CD4-positive, alpha-beta T cell treated with Interleukin-10 for 1 hour (primary cell): ENCODE results near the gene KIF23.
"Not testable (repeated sequence)": the region's sequence is repeated elsewhere in the genome, so short reads cannot be mapped to it uniquely, and the experiment has no call there.

Source experiments
- DNase-seq: peaks from one replicate; pipeline ENCODE4 v3.0.0-alpha.2; 2020

KIF23 gene

DNA sequence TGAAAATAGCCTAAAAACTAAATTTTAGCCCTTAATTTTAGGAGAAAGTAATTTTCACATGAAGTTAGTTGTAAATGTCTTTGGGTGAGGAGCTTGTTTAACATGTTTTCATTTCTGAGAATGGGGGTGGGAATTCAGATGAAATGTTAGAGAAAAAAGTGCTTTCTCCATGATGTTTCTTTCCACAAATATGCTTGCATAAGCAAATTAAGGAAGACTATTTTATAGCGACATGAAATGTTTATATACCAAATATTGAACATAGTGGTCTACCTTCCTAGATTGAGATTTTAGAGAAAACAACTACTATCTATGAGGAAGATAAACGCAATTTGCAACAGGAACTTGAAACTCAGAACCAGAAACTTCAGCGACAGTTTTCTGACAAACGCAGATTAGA, 25.5 kb downstream of the KIF23 start:
- DNase-seq: no peak

DNA sequence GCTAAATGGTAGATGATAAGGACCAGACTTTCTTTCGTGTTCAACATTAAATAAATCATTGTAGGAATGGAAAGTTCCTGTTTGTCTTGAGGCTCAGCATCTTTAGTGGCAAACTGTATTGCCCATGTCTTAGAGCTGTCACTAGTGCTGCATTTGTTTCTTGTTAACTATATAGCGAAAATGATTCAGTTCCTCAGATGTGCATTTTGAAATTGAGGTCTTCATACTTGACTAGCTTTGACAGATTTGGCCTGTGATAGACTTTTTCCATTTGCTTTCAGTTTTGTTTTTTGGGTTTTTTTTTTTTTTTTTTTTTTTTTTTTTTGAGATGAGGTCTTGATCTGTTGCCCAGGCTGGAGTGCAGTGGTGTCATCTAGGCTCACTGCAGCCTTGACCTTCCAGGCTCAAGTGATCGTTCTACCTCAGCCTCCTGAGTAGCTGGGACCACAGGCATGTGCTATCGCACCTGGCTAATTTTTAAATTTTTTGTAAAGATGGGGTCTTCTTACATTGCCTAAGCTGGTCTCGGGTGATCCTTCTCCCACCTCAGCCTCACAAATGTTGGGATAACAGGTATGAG, 29.0 kb downstream of the KIF23 start:
- no peak for DNase-seq

DNA sequence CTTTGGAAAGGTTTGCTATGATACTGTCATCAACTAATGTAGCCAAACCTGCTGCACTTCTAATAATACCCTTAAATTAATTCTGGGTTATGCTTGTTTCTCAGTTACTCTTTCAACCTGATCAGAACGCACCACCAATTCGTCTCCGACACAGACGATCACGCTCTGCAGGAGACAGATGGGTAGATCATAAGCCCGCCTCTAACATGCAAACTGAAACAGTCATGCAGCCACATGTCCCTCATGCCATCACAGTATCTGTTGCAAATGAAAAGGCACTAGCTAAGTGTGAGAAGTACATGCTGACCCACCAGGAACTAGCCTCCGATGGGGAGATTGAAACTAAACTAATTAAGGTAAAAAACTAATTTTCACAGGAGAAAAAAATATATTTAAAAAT, 30.5 kb downstream of the KIF23 start:
- DNase-seq: no peak

DNA sequence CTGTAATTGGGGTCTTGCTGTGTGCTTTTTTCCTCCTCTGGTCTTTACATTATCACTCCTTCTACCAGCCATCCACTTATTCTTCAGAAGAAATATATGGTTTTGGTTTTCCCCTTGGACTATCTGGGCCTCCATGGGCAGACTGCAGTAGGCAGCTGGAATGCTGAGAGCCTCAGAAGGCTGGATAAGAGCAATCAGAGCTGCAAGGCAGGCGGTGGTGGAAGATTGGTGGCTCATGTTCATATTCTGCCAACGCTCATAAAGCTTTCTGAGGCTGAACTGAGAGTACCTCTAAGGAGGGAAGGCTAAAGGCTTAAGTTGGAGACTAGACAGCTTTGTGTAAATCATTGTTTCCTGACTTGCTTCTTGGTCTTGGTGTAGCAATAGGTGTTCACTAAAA, 32.8 kb downstream of the KIF23 start:
- DNase-seq: no peak

DNA sequence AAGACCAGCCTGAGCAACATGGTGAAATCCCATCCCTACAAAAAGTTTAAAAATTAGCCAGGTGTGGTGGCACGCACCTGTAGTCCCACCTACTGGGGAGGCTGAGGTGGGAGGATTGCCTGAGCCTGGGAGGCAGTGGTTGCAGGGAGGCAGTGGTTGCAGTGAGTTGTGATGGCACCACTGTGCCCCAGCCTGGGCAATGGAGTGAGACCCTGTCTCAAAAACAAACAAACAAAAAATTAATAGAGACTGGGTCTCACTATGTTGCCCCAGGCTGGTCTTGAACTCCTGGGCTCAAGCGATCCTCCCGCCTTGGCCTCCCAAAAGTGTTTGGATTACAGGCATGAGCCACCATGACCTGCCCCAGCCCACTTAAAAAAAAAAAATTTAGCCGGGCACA, 36.1 kb downstream of the KIF23 start:
- DNase-seq: not testable (repeated sequence)

DNA sequence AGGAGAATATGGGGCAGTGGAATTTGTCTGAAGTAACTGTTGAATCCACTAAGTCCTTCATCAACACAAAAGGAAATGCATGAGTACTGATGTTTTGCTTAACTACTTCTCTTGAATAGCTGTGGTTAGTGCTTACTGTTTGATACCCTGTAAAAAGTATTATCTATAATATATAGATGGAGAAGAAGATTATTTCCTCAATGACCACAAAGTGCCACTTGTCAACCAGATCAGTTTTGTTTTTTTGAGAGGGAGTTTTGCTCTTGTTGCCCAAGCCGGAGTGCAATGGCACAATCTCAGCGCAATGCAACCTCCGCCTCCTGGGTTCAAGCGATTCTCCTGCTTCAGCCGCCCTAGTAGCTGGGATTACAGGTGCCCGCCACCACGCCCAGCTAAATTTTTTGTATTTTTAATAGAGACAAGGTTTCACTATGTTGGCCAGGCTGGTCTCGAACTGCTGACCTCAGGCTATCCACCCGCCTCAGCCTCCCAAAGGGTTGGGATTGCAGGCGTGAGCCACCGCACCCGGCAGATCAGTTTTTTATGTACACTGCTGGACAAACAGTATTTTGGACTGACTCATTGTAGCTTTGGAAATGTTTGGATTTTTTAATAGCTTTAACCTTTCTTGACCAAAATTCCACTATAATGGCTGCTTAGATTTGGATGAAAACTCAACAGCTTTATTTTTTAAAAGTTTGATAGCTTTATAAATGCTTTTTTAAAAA, 37.0 kb downstream of the KIF23 start:
- DNase-seq: no peak

- DNase-seq: no peak
These were observed 38.0 kb downstream of the KIF23 start for GRCh38 chr15:69451951-69452691.

DNA sequence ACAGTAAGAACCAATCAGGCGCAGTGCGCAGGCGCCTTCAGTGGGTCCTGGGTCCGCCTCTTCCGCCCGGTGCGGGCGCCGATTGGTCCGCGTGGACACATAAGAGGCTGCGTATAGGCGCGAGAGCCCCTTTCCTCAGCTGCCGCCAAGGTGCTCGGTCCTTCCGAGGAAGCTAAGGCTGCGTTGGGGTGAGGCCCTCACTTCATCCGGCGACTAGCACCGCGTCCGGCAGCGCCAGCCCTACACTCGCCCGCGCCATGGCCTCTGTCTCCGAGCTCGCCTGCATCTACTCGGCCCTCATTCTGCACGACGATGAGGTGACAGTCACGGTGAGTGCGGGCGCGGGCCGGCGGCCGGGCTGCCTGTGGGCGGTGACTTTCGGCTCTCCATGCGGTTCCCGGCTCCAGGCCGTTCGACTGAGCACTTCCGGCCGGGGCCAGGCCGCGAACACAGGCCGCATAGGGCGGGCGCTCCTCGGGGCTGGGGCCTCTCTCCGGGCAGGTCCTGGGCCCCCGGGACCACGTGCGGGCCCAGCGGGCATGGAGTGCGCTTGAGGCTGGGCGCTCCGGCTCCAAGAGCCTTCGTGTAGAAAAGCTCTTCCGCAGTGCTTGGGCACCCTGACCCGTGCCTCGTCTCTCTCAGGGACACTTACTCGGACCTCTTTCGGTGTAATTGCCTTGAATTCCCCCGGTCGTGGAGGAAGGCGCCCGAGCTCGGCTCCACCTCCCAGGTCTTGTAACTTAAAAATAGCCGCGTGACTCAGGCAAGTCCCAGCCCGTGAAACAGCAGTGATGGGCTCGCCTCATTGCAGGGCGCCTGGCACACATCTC, 38.8 kb downstream of the KIF23 start, which contains the start of gene RPLP1:
Gene RPLP1 (plus strand): TSS at position 127 of the 830 bp plus-strand sequence. CDS start 131 bp downstream, at position 258.
- peak; percentile 97 for DNase-seq

DNA sequence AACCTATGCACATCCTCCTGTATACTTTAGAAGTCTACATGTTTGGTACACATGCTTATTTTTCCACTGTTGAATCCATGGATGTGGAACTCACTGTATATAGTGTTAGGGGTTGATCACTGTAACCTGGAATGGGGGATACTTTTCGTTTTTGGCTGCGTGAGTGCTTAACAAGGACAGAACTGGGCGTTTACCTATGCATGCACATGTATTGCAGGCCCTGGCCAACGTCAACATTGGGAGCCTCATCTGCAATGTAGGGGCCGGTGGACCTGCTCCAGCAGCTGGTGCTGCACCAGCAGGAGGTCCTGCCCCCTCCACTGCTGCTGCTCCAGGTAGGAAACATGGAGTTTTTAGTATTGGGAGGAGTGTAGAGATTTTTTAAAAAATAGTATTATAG, 40.8 kb downstream of the KIF23 start:
- no peak for DNase-seq

DNA sequence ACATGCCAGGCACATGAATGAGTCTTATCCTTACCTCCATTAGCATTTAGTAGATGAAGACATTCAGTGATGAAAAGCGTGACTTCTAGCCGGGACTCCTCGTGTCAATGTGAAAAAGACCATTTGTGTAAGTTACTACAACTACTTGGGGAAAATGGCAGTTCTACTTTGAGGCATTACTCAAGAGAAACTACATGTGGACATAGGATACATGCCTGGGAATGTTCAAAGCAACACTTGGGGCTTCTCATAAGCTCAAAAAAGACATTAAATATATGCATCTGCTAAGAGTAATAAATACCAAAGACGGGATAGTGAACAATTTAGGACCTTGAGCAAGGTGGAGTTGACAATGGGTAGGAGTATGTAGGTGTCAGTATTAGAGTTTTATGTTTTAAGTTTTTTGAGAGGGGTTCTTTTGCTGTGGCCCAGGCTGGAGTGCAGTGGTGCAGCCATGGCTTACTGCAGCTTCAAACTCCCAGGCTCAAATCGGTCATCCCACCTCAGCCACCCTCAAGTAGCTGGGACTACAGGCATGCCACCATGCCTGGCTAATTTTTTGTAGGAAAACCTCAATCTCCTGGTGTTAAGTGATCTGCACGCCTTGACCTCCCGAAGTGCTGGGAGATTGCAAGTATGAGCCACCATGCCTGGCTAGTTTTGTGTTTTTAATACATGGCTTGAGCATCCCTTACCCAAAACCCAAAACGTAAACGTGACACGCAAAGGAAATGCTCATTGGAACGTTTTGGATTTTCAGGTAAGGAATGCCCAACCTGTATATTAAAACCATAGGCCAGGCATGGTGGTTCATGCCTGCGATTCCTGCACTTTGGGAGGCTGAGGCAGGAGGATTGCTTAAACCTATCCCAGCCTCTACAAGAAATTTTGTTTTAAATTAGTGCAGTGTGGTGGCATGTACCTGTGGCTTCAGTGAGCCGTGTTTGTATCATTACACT, 42.3 kb downstream of the KIF23 start:
- DNase-seq: no peak

GRCh38 chr15:69457304-69458280, 43.4 kb downstream of the KIF23 start:
- DNase-seq: no peak

GRCh38 chr15:69459066-69459465, 44.9 kb downstream of the KIF23 start:
- DNase-seq: no peak

DNA sequence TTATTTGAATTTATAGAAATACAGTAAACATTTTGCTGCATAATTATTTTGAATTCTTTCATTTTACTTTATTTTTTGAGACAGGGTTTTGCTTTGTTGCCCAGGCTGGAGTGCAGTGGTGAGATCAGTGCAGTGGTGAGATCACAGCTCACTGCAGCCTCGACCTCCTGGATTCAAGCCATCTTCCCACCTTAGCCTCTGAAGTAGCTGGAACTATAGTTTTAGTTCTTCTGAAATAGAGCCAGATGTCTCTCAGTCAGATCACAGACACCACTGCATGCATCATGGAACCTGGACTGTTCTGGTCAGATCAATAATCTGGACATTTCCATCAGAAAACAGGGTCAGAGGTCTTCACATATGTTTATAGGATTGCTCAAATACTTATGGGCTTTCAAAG, 46.3 kb downstream of the KIF23 start:
- DNase-seq: no peak

GRCh38 chr15:69462030-69462492, 47.9 kb downstream of the KIF23 start:
- no peak for DNase-seq

- peak; percentile 95 for DNase-seq
These were observed 48.5 kb downstream of the KIF23 start for GRCh38 chr15:69462493-69463181.

- DNase-seq: no peak
These were observed 49.1 kb downstream of the KIF23 start for GRCh38 chr15:69463182-69463756.

GRCh38 chr15:69465253-69465652, 51.1 kb downstream of the KIF23 start:
- DNase-seq: no peak

- no peak for DNase-seq
These were observed 52.6 kb downstream of the KIF23 start for GRCh38 chr15:69466733-69467132.

GRCh38 chr15:69467636-69468035, 53.5 kb downstream of the KIF23 start:
- no peak for DNase-seq
